HuH-7.5 (cell line): ENCODE measurements around the gene POU6F2.

Source experiments
- DNase-seq: peaks from one replicate; pipeline ENCODE4 v3.0.0; 2011; ENCODE audit warnings: low spot score

Gene POU6F2

GRCh38 chr7:39446546-39446945 lies 468.8 kb downstream of the POU6F2 start:
- no peak for DNase-seq

GRCh38 chr7:39451901-39452300 lies 474.2 kb downstream of the POU6F2 start:
- DNase-seq = no peak

- DNase-seq = peak; percentile 27
Measured at GRCh38 chr7:39453743-39454355, 476.1 kb downstream of the POU6F2 start.

GRCh38 chr7:39458061-39458745 lies 480.5 kb downstream of the POU6F2 start:
- DNase-seq = peak; percentile 25

- no peak for DNase-seq
Measured at GRCh38 chr7:39459636-39460035, 481.9 kb downstream of the POU6F2 start.

- no peak for DNase-seq
Measured at GRCh38 chr7:39460486-39460885, 482.8 kb downstream of the POU6F2 start.

- DNase-seq = no peak
Measured at GRCh38 chr7:39461263-39461820, 483.6 kb downstream of the POU6F2 start.

- DNase-seq = no peak
Measured at GRCh38 chr7:39463252-39463651, 485.5 kb downstream of the POU6F2 start.

- no peak for DNase-seq
Measured at GRCh38 chr7:39464350-39465054, 486.8 kb downstream of the POU6F2 start.

- peak; percentile 23 for DNase-seq
Measured at GRCh38 chr7:39465055-39465929, 487.6 kb downstream of the POU6F2 start.

- DNase-seq = no peak
Measured at GRCh38 chr7:39468261-39468660, 490.6 kb downstream of the POU6F2 start.

GRCh38 chr7:39468808-39469374 lies 491.2 kb downstream of the POU6F2 start:
- no peak for DNase-seq

- no peak for DNase-seq
Measured at GRCh38 chr7:39480901-39481300, 503.2 kb downstream of the POU6F2 start.

- no peak for DNase-seq
Measured at GRCh38 chr7:39488467-39489393, 511.0 kb downstream of the POU6F2 start.

GRCh38 chr7:39490296-39490695 lies 512.6 kb downstream of the POU6F2 start:
- DNase-seq = no peak

GRCh38 chr7:39493934-39494333 lies 516.2 kb downstream of the POU6F2 start:
- no peak for DNase-seq

- no peak for DNase-seq
Measured at GRCh38 chr7:39501358-39501757, 523.6 kb downstream of the POU6F2 start.

- no peak for DNase-seq
Measured at GRCh38 chr7:39504963-39505362, 527.3 kb downstream of the POU6F2 start.

- DNase-seq = no peak
Measured at GRCh38 chr7:39507866-39508551, 530.3 kb downstream of the POU6F2 start.

- DNase-seq = no peak
Measured at GRCh38 chr7:39509436-39509835, 531.7 kb downstream of the POU6F2 start.
